ENCODE measurements around the gene TFF3. TPM values are rescaled to one million over a fixed set of nuclear protein-coding genes. Genes with fewer than 3 reads are reported as not detected.

The TFF3 gene, protein sequence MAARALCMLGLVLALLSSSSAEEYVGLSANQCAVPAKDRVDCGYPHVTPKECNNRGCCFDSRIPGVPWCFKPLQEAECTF
- total RNA-seq: 10 to 100 TPM in 1 of 4 donors, 1 to 10 TPM in 3; 3.6 to 16.8 (median 8.7) TPM

DNA sequence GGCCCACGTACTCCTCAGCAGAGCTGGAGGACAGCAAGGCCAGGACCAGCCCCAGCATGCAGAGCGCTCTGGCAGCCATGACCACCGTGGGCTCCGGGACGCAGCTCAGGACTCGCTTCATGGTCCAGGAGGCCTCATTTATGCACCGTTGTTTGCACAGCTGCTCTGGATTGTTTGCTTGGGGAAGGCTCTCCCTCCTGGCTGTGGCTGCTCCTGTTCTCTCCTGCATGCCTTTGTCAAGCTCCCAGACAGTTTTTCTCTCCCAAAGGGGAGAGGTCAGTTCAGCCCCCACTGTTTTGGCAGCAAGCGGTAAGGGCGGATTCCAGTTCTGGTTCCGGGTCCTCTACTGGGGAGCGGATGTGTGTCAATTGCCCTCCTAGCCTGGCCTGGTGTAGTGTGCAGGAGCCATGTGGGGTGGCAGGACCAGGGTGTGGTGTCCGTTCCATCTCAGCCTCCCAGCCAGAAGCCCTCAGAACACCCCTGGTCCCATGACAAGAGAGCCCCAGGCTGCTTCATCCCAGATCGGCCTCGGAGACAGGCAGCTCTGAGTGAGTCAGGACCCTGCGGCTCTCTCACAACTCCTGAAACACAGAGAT, at the start of gene TFF3:
TSS of gene TFF3 (minus strand) at position 114 of the 596 bp plus-strand sequence. CDS start at position 79, 35 bp downstream.
- intact Hi-C loops (cut with DNase I; ENCODE audit: low total_unique reads): loop anchor here (10.0 kb wide), 1 partner anchor 129 kb away; no protein-coding TSS in a partner anchor
- TF ChIP-seq POLR2A (IDR thresholded peaks at IDR 0.05): no peak
- TF ChIP-seq, protein P1, sequence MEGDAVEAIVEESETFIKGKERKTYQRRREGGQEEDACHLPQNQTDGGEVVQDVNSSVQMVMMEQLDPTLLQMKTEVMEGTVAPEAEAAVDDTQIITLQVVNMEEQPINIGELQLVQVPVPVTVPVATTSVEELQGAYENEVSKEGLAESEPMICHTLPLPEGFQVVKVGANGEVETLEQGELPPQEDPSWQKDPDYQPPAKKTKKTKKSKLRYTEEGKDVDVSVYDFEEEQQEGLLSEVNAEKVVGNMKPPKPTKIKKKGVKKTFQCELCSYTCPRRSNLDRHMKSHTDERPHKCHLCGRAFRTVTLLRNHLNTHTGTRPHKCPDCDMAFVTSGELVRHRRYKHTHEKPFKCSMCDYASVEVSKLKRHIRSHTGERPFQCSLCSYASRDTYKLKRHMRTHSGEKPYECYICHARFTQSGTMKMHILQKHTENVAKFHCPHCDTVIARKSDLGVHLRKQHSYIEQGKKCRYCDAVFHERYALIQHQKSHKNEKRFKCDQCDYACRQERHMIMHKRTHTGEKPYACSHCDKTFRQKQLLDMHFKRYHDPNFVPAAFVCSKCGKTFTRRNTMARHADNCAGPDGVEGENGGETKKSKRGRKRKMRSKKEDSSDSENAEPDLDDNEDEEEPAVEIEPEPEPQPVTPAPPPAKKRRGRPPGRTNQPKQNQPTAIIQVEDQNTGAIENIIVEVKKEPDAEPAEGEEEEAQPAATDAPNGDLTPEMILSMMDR (IDR thresholded peaks at IDR 0.05): no peak
- WGBS, 2 donors: 75 to 86% methylated on average over 15 of the region's 15 CpGs
- peak in 1 of 2 donors; percentile 86 for DNase-seq (ENCODE audit: low spot score in 2 of 2)
- H3K4me3 ChIP-seq (ENCODE audit: low read depth, poor library complexity, severe bottlenecking): no peak within 1 kb of the TSS

DNA sequence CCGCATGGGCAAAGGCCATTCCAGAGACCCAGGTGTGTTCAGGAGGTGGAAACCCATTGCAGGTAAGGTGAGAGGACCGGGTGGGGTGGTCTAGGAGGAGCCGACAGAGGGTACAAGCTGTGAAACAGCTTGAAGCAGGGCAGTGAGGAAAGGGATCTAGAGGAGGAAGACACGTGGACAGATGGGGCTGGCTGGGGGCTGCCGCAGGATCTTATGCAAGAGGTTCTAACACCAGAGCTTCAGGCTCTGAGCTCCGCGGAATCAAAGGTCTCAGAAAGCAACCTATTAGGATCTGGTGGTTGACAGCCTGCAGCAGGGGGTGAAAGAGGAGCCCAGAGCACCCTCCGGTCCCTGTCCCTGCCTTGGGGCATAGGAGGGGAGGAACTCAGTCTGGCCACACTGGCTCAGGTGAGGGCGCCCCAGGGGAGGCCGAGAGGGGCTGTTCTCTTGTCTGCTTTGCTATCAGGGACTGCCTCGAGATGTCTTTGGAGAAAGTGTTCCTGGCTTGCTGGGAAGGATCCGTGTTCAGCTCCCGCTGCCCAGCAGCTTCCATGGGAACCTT, 49.2 kb upstream of the TFF3 start:
- intact Hi-C loops (cut with DNase I; ENCODE audit: low total_unique reads): no loop called here
- H3K4me3 ChIP-seq (ENCODE audit: low read depth, poor library complexity, severe bottlenecking): no peak overlapping the region
- DNase-seq (ENCODE audit: low spot score in 2 of 2): no peak
- WGBS, 2 donors: 72 to 74% methylated on average over 10 to 13 of the region's 13 CpGs
- TF ChIP-seq POLR2A (IDR thresholded peaks at IDR 0.05): no peak

DNA sequence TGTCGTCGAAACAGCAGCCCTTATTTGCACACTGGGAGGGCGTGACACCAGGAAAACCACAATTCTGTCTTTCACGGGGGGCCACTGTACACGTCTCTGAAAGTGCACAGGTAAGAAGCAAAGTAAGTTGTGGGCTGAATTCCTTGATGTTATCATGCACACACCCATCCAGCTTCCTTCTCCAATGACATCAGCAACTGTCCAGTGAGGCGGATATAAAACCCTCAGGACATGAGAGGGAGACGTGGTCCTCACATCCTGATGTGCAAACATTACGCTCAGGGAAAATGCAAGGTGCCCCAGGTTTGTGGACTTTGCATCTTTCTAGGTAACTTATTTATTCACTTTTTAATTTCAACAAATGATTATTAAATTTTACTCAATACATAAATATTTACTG, 48.1 kb upstream of the TFF3 start:
- H3K4me3 ChIP-seq (ENCODE audit: low read depth, poor library complexity, severe bottlenecking): no peak overlapping the region
- no peak for DNase-seq (ENCODE audit: low spot score in 2 of 2)
- WGBS, 2 donors: 68 to 72% methylated on average over 8 of the region's 8 CpGs
- intact Hi-C loops (cut with DNase I; ENCODE audit: low total_unique reads): no loop called here
- TF ChIP-seq POLR2A (IDR thresholded peaks at IDR 0.05): no peak
- TF ChIP-seq, protein P1 (IDR thresholded peaks at IDR 0.05): no peak

DNA sequence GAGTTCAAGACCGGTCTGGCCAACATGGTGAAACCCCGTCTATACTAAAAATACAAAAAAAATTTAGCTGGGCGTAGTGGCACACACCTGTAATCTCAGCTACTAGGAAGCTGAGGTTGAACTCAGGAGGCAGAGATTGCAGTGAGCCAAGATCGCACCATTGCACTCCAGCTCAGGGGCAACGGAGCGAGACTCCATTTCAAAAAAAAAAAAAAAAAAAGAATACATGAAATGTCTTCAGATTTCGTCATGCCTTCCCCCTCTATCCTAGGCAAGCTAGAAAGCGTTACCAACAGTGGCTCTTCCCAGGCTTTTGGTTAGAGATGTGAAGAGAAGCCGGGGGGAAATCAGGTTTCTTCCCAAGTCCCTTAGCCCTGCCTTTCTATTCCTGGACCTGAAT, 47.5 kb upstream of the TFF3 start:
- no peak for DNase-seq (ENCODE audit: low spot score in 2 of 2)
- TF ChIP-seq, protein P1 (IDR thresholded peaks at IDR 0.05): no peak
- no peak for TF ChIP-seq POLR2A (IDR thresholded peaks at IDR 0.05)
- H3K4me3 ChIP-seq (ENCODE audit: low read depth, poor library complexity, severe bottlenecking): no peak overlapping the region
- 70 to 76% methylated on average over 9 of the region's 9 CpGs for WGBS, 2 donors
- intact Hi-C loops (cut with DNase I; ENCODE audit: low total_unique reads): no loop called here

DNA sequence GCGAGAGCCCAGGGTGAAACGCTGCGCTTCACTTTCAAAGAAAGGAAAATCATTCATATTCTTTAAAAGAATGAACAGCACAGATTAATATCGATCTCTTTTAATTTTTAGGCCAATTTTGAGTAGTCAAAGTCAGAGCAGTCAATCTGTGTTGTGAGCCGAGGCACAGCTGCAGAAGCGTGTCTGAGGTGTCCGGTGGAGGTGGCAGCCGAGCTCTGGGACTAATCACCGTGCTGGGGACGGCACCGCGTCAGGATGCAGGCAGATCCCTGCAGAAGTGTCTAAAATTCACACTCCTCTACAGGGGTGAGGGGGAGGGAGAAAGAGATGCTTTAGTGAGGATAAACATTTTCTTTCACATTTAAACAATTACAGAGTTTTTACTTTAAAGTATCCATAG, 47.0 kb upstream of the TFF3 start:
- WGBS, 2 donors: 66 to 67% methylated on average over 12 of the region's 12 CpGs
- DNase-seq (ENCODE audit: low spot score in 2 of 2): no peak
- no peak for TF ChIP-seq POLR2A (IDR thresholded peaks at IDR 0.05)
- TF ChIP-seq, protein P1 (IDR thresholded peaks at IDR 0.05): no peak
- intact Hi-C loops (cut with DNase I; ENCODE audit: low total_unique reads): no loop called here
- no peak overlapping the region for H3K4me3 ChIP-seq (ENCODE audit: low read depth, poor library complexity, severe bottlenecking)

DNA sequence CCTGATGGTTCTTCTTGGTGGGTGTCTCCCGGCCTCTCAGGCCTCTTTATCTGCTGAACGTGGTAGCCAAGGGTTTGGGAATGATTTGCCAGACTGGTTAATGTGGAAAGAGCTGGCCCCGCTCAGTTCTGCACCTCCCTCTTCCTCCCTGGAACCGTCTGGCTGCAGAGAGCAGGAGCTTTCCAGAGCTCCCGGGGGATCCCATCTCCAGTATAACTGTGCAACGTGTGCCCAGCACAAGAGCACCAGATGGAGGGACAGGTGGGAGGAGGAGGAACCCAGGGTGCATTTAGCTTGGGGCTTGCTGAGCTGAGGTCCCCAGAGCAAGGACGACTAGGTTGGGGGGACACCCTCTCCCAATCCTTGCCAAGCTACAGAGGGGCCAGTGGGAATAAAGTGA, 46.1 kb upstream of the TFF3 start:
- DNase-seq (ENCODE audit: low spot score in 2 of 2): no peak
- TF ChIP-seq, protein P1 (IDR thresholded peaks at IDR 0.05): no peak
- no peak for TF ChIP-seq POLR2A (IDR thresholded peaks at IDR 0.05)
- intact Hi-C loops (cut with DNase I; ENCODE audit: low total_unique reads): no loop called here
- no peak overlapping the region for H3K4me3 ChIP-seq (ENCODE audit: low read depth, poor library complexity, severe bottlenecking)
- 37 to 38% methylated on average over 7 of the region's 7 CpGs for WGBS, 2 donors

Measured in lower leg skin (tissue), 4 donors.